Stimulated activated CD4-positive, alpha-beta T cell treated with anti-CD3 and anti-CD28 coated beads, TNF-alpha, amount 100 ng/mL, for 48 hours (primary cell): ENCODE results near the gene FRMD4B.

Experiments used
- DNase-seq, 3 donors: peaks; one replicate each; pipeline ENCODE4 v3.0.0-alpha.2; 2020; ENCODE audit warnings: low read depth in 3 of 3

The FRMD4B gene

GRCh38 chr3:69385723-69386555 is at the start of gene FRMD4B:
Gene FRMD4B, minus strand, starts transcription at chr3:69386088. Its CDS starts 99 bp downstream, at chr3:69385989.
- peak in 1 of 3 donors; percentile 29 for DNase-seq

GRCh38 chr3:69433969-69434325 is 48.1 kb upstream of the FRMD4B start:
- DNase-seq, result no peak

GRCh38 chr3:69433121-69433968 is 47.5 kb upstream of the FRMD4B start:
- DNase-seq, result no peak

GRCh38 chr3:69428657-69429255 is 42.9 kb upstream of the FRMD4B start:
- DNase-seq, result no peak

GRCh38 chr3:69426967-69427304 is 41.0 kb upstream of the FRMD4B start:
- no peak for DNase-seq

- DNase-seq, result no peak
Measured at GRCh38 chr3:69426291-69426966, 40.5 kb upstream of the FRMD4B start.

GRCh38 chr3:69425249-69425648 is 39.4 kb upstream of the FRMD4B start:
- peak in 1 of 3 donors; percentile 17 for DNase-seq

- no peak for DNase-seq
Measured at GRCh38 chr3:69423463-69424155, 37.7 kb upstream of the FRMD4B start.

GRCh38 chr3:69422751-69423150 is 36.9 kb upstream of the FRMD4B start:
- no peak for DNase-seq

- no peak for DNase-seq
Measured at GRCh38 chr3:69420781-69421520, 35.1 kb upstream of the FRMD4B start.

GRCh38 chr3:69419276-69419675 is 33.4 kb upstream of the FRMD4B start:
- DNase-seq, result no peak

- no peak for DNase-seq
Measured at GRCh38 chr3:69417541-69418078, 31.7 kb upstream of the FRMD4B start.

GRCh38 chr3:69413551-69414207 is 27.8 kb upstream of the FRMD4B start:
- no peak for DNase-seq

- DNase-seq, result no peak
Measured at GRCh38 chr3:69411346-69411745, 25.5 kb upstream of the FRMD4B start.

GRCh38 chr3:69410301-69410700 is 24.4 kb upstream of the FRMD4B start:
- peak; percentile 47 to 53 (median 50) for DNase-seq

GRCh38 chr3:69409831-69410230 is 23.9 kb upstream of the FRMD4B start:
- DNase-seq, result no peak

- DNase-seq, result no peak
Measured at GRCh38 chr3:69409011-69409410, 23.1 kb upstream of the FRMD4B start.

GRCh38 chr3:69408542-69408941 is 22.7 kb upstream of the FRMD4B start:
- DNase-seq, result no peak

GRCh38 chr3:69407908-69408307 is 22.0 kb upstream of the FRMD4B start:
- no peak for DNase-seq

- no peak for DNase-seq
Measured at GRCh38 chr3:69406163-69406562, 20.3 kb upstream of the FRMD4B start.
